ENCODE measurements around the gene HIGD2A.

The HIGD2A gene

GRCh38 chr5:176368726-176369125, 19.8 kb upstream of the HIGD2A start:
- in situ Hi-C loops (cut with MboI; ENCODE audit: low sequenced_read_pairs) = no loop called here

DNA sequence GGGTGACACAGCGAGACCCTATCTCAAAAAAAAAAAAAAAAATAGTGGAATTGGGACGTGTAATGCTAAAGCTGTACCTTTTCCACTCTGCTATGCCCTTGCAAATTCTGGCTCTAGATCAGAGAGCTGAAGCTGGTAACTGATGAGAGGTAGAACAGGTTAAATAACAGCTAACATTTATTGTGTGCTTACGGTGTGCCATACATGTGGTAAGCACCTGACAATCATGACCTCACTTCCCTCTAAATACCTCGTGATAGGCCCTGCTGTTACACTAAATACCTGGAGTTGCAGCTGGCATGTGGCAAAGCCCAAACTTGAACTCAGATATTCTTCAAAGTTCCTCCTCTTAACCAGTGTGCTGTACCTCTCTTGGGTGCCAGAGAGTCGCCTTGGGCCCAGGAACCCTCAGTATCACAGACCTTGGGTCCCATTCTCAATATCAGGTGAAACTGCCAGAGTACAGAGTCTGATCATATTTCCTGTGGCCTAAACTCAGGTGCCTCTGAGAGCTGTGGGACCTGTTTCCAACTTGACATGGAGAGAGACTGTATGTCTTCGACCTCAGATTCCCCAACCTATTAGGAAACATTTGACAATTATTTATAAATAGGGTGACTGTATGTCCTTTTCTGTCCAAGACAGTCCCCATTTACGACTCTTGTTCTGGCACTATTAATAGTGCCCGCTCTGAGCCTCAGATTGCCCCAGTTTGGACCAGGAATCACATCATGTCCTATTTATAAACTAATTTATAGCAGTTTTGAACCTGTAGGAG, 18.4 kb upstream of the HIGD2A start:
- in situ Hi-C loops (cut with MboI; ENCODE audit: low sequenced_read_pairs) = no loop called here

DNA sequence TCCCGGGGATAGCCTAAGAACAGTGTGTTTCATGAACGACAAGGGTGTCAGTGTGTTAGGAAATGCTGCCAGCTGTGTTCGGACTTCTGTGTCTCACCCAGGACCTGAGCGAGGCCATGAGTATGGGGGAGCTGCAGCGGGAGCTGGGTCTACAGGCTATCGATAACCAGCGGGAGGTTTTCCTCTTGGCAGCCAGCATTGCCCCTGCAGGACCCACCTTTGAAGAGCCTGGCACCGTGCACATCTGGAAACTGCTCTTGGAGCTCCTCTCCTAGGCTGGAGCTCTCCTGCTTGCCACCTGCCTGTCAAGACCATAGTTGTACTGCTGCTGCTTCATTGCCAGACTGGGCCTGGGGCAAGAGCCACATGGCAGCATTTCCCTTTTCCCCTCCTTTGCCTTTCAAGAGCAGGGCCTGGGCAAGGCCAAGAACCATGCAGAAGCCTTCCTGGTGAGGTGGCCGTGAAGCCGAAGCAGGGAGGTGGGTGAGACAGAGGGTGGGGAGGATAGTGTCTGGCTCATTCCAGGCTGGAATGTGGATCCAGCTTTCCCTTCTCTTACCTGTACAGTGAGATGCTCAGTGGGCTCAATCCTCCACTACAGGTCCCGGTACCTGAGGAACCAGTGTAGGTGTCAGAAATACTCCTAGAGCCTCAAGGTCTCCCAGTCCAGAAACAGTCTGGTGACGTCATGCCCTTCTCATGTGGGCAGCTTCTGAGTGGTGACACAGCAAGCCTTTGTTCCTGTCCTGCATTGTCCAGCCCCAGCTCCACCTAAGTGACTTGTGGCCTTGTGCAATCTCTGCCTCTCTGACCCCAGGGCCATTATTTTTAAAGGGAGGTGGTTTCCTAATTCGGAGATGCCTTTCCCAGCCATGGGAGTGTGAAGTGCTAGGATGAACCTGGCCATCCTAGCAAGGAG, 16.7 kb upstream of the HIGD2A start:
- in situ Hi-C loops (cut with MboI; ENCODE audit: low sequenced_read_pairs) = no loop called here

DNA sequence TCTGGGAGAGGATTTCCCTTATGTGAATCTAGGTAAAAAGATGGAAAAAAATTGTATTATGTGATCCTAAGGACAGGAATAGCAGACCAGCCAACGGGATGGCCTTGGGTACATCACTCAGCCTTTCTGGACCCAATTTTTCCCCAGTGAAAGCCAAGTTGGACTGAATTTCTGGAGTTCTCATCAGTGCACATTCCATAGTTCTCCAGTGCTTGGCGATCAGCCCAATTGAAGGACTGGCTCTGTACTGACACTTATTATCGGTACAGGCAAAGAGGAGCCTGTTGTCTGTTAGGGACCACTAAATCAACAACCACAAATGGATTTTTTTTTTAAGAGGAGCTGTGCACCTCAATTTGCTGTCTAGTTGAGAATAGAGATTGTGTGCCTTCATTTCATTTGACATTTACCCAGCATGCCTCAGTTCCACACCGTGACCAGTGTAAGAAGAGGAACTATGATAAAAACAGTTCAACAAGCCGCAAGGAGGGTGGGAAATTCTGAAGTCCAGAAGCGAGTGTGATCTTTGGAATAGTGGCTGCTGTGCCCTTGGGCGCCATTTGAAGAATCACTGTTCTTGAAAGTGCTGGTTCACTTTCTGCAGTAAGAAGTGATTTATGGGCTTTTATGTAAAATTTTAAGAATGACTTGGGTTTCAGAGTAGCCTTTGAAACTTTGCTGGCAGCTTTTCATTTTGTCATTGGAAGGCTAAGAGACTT, 15.3 kb upstream of the HIGD2A start:
- in situ Hi-C loops (cut with MboI; ENCODE audit: low sequenced_read_pairs) = no loop called here

DNA sequence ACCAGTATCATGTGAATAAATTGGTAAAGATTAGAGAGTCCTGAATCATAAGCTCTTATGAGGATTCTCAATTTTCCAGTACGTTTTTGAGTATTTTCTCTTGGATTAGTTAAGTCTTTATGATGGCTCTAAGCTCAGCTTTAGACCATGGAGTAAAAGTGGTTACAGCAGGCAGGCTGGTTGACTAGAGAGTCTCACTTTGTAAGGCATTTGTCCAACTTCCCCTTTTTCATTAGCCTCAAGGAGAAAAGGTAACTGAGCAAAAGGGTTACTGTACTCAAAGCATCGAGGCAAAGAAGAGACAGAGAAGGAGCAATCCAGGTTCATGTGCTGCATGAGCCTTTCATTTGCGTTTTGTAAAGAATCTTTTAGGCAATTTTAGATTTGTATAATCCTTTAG, 8.7 kb upstream of the HIGD2A start:
- in situ Hi-C loops (cut with MboI; ENCODE audit: low sequenced_read_pairs) = no loop called here

DNA sequence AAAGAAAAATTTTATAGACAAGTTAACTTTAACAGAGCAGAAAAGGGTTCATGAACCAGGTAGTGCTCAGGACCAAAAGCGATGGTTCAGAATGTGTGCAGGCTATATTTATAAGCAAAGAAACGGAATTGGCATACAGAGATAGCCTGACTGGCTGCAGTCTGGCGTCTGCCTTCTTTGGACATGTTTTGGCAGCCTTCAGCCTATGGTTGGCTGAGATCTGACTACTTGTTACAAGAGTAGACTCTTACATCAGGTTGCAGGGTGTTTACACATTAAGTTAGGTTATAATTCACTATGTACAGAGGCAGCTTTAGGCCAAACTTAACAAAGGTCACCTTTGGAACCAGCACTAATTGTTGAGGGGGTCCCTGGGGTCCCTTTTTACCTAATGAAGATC, 7.1 kb upstream of the HIGD2A start:
- in situ Hi-C loops (cut with MboI; ENCODE audit: low sequenced_read_pairs) = no loop called here

DNA sequence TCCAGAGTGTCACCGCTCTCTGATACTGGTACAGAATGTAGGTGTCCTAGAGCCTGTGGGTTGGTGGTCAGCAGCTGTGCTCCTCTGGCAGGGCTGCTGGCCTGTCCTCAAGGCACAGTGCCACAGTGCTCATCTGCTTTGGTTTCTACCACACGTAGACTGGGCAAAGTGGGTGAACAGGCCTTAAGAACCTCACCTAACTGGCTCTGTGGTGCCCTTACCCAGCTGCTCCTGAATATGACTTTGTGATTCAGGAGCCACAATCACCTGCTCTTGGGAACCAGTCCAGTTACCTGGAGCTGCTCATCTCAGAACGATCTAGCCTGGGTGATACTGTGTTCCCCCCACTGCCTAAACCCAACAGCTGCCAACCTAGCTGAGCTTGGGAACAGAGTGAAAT, 6.6 kb upstream of the HIGD2A start:
- in situ Hi-C loops (cut with MboI; ENCODE audit: low sequenced_read_pairs) = no loop called here

GRCh38 chr5:176382721-176383120, 5.8 kb upstream of the HIGD2A start:
- in situ Hi-C loops (cut with MboI; ENCODE audit: low sequenced_read_pairs) = no loop called here

DNA sequence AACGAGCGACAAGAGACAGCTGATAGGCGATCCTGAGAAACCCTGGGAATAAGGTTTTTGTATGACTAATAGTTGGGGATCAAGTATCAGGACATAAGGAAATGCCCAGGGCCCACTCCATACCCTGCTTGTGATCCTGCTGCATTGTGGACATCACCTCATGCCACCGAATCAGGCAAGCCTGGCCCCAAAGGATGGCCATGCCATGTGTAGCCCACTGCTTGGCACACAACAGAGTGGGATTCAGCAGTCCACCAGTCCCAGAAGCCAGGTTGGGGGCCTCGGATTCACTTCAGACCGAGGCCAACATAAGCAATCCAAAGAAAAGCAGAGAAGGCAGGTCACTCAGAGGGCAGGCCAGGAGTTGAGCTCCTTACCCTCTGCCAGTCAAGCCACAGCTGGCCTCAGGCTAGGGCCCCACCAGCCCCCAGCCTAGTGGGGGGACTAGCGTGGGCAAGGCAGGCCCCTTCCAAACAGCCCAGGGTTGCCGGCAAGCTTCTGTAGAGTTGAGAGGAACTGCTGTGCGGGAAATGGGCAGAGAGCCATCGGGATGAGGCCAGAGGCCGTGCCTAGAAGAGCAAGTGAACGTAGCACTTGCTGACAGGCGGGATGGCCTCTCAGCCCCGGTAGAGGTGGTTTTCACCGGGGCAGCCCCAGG, 5.2 kb upstream of the HIGD2A start:
- in situ Hi-C loops (cut with MboI; ENCODE audit: low sequenced_read_pairs) = no loop called here

GRCh38 chr5:176383961-176384360, 4.6 kb upstream of the HIGD2A start:
- in situ Hi-C loops (cut with MboI; ENCODE audit: low sequenced_read_pairs) = no loop called here

DNA sequence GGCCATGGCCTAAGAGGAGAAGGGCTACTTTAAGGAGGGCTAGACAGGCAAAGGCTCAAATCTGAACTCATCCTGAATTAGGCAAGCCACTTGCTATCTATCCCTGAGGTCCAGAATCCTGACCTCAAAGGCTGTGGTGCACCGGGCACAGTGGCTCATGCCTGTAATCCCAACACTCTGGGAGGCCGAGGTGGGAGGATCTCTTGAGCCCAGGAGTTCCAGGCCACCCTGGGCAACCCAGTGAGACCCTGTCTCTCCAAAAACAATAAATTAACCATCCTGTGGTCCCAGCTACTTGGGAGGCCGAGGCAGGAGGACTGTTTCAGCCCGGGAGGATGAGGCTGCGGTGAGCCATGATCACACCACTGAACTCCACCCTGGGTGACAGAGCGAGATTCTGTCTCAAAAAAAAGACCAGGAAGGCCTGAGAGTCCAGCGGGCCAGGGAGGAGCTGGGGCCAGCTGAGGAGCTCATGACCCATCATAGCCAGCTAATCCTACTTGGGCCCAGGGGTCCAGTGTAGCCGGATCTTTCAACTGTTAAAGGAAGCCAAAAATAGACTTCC, 4.1 kb upstream of the HIGD2A start:
- in situ Hi-C loops (cut with MboI; ENCODE audit: low sequenced_read_pairs) = no loop called here

DNA sequence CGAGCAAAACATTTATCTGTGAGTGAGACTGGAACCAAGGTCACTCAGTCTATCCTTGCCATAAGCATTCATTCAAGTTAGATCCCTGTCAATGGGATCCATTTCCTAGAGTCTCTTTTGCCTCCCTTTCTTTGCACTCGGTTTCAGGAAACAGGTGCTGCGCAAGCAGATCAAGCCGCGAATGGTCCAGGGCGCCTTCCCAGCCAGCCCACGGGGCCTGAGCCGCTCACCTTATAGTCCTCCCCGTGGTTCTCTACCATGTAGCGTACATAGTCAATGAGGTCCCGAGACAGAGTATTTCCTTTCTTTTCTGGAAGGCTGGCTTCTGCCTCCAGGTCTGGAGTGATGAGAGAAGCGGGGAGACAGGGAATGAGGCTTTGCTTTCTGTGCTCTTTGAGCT, 3.6 kb upstream of the HIGD2A start:
- in situ Hi-C loops (cut with MboI; ENCODE audit: low sequenced_read_pairs) = no loop called here

DNA sequence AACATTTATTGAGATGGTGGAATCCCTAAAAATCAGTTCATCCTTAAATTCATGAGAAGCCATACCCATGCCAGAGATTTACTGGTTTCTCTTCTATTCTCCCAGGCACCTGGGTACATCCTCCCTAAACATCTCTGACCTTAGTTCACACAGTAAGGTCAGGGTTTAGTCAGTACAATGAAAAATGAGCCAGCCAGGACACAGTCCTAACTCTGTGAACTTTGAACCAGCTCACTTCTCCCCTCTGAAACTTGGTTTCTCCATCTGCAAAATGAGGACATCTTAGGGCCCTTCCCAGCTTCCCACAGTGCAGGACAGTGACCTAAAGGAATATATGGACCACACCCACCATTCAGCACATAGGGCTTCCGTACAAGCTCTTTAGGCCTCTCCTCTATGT, 2.1 kb upstream of the HIGD2A start:
- in situ Hi-C loops (cut with MboI; ENCODE audit: low sequenced_read_pairs) = no loop called here

GRCh38 chr5:176387384-176387925, 1.1 kb upstream of the HIGD2A start:
- in situ Hi-C loops (cut with MboI; ENCODE audit: low sequenced_read_pairs) = no loop called here

DNA sequence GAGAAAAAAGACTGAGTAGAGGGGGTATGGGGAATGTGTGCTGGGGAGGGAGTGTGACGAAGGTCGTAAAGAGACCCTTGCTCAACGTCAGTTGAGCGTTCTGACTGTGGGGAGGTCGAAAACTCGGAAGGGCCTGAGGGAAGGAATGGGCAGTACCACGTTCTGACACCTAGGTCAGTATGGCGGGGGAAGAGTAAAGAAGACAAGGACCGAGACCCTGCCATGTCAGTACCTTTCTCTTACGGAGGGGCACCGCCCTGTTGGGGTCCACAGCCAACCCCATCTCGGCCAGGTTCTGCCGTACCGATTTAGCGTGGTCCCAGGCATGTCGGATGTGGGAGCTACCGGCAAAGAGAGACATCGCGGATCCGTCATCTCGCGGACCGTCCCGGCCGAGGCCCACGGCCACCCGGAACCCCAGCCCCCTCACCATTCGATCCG, 528 bp upstream of the HIGD2A start:
- in situ Hi-C loops (cut with MboI; ENCODE audit: low sequenced_read_pairs) = no loop called here

DNA sequence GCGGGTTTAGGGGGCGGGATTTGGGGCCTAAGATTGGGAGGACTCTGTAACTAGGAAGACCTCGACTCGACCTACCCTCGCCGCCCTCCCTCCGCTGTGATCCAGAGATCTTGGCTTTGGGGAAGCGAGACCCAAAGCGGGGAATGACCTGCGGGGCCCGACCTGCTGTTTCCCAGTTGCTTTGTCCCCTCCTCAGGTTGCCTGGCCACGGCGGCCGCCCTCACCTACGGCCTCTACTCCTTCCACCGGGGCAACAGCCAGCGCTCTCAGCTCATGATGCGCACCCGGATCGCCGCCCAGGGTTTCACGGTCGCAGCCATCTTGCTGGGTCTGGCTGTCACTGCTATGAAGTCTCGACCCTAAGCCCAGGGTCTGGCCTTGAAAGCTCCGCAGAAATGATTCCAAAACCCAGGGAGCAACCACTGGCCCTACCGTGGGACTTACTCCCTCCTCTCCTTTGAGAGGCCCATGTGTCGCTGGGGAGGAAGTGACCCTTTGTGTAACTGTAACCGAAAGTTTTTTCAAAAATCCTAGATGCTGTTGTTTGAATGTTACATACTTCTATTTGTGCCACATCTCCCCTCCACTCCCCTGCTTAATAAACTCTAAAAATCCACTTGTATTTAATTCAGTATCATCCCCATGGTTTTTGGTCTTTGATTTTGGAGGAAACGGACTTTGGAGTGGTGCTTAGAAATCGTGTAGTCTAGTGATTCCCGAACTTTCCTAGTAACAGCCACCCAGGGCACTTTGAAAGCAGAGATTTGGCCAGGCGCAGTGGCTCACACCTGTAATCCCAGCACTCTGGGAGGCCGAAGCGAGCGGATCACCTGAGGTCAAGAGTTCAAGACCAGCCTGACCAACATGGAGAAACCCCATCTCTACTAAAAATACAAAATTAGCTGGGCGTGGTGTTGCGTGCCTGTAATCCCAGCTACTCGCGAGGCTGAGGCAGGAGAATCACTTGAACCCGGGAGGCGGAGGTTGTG, 878 bp downstream of the HIGD2A start:
- in situ Hi-C loops (cut with MboI; ENCODE audit: low sequenced_read_pairs) = no loop called here

DNA sequence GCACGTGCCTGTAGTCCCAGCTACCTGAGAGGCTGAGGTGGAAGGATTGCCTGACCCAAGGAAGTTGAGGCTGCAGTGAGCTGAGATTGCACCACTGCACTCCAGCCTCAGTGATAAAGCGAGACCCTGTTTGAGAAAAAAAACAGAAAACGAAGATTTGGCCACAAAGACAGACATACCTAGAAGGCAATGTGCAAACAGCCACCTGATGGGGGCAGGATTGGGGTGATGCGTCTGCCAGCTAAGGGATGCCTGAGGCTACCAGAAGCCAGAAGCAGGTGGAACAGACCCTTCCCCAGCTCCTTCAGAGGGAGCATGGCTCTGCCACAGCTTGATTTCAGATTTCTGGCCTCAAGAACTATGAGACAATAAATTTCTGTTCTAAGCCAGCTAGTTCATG, 2.9 kb downstream of the HIGD2A start:
- in situ Hi-C loops (cut with MboI; ENCODE audit: low sequenced_read_pairs) = no loop called here

- in situ Hi-C loops (cut with MboI; ENCODE audit: low sequenced_read_pairs) = no loop called here
These were observed 3.4 kb downstream of the HIGD2A start for GRCh38 chr5:176391999-176392398.

GRCh38 chr5:176392526-176392925, 4.0 kb downstream of the HIGD2A start:
- in situ Hi-C loops (cut with MboI; ENCODE audit: low sequenced_read_pairs) = no loop called here

Data from HL-60/S4 treated with phorbol 12-myristate 13-acetate at 8.2 ng/mL for 4 days and 3 days (cell line).